Activated CD4-positive, alpha-beta T cell treated with anti-CD3 and anti-CD28 coated beads for 1 hour (primary cell): Measurements from ENCODE around the gene ANAPC1.
"Not testable (repeated sequence)": the region's sequence is repeated elsewhere in the genome, so short reads cannot be mapped to it uniquely, and the experiment has no call there.

Experiments used
- DNase-seq: peaks from one replicate; pipeline ENCODE4 v3.0.0-alpha.2; 2020

ANAPC1 gene

GRCh38 chr2:111729812-111730458 is 154.1 kb downstream of the ANAPC1 start:
- DNase-seq: not testable (repeated sequence)

GRCh38 chr2:111727611-111728110 is 156.3 kb downstream of the ANAPC1 start:
- not testable (repeated sequence) for DNase-seq

- DNase-seq: not testable (repeated sequence)
Observed at GRCh38 chr2:111725742-111726141, 158.3 kb downstream of the ANAPC1 start.

GRCh38 chr2:111719610-111720009 is 164.4 kb downstream of the ANAPC1 start:
- not testable (repeated sequence) for DNase-seq
